GM12864 (cell line): ENCODE data around the gene SLC9A7.

Source experiments
- DNase-seq: peaks from one replicate; pipeline ENCODE4 v3.0.0-alpha.2; 2011; ENCODE audit warnings: low read depth
- H3K4me3 ChIP-seq: 2 replicates; pipeline ENCODE4 v1.5.1; 2011; ENCODE audit warnings: mild to moderate bottlenecking, low read depth, low read length, control low read depth
- TF ChIP-seq, protein P1 (sequence below): IDR thresholded peaks from 2 replicates; pipeline ENCODE4 v1.5.1; 2011; ENCODE audit warnings: low read depth, mild to moderate bottlenecking, moderate library complexity, low read length, control low read depth, inconsistent platforms; ENCODE audit errors: missing control alignments

The SLC9A7 gene

DNA sequence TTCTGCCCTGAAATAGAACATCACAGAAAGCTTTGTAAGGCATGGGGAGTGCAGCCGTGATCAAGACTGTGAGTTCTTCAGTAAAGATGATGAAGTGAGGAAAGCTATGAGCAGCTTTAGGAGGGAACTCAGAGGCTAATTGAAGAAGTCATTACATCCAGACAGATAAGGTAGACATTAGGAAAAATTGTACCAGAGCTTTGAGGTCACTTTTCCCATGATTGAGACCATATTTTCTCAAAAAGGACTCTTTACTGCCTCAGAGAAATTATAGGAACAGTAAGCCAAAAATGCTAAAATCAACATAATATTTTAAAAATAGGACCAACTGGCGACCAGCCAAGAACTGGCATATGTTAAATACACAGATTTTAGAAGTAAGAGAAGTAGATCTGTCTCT lies 174.2 kb downstream of the SLC9A7 start:
- H3K4me3 ChIP-seq: no peak overlapping the region
- DNase-seq: no peak
- TF ChIP-seq, protein P1, sequence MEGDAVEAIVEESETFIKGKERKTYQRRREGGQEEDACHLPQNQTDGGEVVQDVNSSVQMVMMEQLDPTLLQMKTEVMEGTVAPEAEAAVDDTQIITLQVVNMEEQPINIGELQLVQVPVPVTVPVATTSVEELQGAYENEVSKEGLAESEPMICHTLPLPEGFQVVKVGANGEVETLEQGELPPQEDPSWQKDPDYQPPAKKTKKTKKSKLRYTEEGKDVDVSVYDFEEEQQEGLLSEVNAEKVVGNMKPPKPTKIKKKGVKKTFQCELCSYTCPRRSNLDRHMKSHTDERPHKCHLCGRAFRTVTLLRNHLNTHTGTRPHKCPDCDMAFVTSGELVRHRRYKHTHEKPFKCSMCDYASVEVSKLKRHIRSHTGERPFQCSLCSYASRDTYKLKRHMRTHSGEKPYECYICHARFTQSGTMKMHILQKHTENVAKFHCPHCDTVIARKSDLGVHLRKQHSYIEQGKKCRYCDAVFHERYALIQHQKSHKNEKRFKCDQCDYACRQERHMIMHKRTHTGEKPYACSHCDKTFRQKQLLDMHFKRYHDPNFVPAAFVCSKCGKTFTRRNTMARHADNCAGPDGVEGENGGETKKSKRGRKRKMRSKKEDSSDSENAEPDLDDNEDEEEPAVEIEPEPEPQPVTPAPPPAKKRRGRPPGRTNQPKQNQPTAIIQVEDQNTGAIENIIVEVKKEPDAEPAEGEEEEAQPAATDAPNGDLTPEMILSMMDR: no peak

DNA sequence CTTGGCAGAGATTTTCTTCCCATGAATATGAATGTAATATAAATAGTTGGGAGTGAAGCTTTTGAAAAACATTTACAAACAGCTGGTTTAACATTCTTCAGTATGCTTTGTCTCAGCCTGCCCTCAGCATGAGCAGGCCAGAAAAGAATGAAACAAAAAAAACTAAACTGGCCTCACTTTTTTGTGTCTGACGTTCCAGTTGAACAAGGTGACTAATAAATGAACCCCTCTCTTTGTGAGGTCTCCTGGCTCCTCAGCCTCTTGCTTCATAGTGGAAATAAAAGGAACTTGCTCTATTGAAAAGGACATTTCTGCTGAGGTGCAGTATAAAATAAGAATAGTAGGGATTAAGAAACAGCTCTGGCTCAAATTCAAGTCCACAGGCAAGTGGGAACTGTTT lies 176.0 kb downstream of the SLC9A7 start:
- TF ChIP-seq, protein P1: no peak
- no peak for DNase-seq
- H3K4me3 ChIP-seq: no peak overlapping the region

DNA sequence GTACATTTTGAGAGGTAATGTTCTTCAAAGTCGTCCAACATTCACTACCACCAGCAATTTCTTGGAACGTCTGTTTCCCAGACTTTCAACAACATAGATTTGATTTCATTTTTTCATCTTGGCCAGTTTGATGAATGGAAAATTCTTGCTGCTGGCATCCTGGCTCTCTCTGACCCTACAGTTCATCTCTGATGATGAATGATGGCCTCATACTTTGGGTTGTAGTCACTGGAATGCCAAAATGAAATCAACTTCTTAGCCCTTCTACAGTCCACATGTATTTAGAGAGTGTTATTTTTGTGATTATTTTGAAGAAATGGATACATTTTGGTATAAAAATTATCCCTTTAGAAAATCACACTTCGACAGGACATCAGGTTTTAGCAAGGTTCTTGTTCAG lies 176.6 kb downstream of the SLC9A7 start:
- H3K4me3 ChIP-seq: no peak overlapping the region
- TF ChIP-seq, protein P1: no peak
- DNase-seq: no peak

DNA sequence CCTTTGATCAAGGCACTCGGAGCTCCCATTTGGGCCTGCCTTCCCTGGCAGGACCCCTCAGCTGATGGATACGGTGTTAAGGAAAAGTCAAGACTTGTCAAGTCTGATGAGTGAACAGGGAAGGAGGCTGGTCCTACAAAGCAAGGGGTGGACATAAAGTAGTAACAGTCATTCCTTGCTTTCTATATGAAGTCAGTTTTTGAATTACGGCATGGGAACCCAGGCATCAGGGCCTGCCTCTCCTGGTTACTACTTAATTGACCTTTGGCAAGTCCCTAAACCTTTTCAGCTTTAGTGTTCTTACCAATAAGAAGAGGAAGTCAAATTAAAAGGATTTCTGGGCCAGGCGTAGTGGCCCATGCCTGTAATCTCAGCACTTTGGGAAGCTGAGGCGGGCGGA lies 178.3 kb downstream of the SLC9A7 start:
- TF ChIP-seq, protein P1: no peak
- H3K4me3 ChIP-seq: no peak overlapping the region
- no peak for DNase-seq

DNA sequence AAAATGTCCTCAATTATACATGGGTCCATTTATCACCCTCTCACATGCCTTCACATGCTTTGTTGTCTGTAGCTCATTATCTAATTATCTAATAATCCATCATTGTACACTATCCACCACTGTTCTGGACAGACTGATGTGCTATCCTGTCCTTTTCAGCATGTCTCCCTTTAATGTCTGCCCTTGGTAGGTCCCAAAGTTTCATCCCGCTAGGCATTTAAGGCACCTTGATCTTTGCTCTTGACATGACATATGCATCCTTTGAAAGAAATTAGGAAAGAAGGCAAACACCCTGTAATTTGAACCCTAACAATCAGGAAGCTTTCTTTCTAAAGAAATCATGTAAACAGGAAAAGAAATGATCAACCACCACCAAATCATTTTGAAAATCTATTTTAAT lies 179.7 kb downstream of the SLC9A7 start:
- TF ChIP-seq, protein P1: no peak
- DNase-seq: no peak
- no peak overlapping the region for H3K4me3 ChIP-seq

DNA sequence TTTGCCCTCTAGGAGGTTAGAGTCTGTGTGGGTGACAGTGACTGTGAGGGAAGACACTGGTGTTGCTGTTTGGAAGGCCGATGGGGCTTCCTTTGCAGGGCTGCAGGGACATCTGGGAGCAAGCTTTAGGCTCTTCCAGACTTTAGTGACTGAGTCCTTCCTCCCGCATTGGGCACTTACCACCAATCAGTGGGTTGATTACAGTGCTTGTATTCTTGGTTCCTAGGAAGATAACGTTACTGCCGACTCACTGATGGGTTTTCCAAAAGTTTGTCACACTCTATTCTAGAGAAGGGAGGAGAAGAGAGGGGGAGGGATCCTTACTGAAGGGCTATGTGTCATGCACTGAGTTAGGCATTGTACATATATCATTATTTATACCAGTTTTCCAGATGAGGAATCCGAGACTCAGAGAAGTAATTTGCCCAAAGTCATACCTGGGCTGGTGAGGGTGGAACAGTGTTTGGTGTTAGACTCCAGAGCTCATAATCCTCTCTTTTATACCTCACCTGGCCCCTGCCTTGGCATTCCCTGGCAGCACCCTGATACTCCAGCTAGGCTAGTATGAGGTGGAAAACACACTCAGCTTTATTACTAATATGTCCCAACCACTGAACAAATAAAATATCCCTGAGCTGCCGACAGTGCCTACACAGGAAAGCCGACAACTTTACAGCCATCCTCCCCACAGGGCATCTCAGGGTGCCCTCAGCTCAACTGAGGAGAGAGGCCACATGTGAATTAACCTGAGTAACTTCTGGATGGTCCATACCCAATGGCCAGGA lies 181.5 kb downstream of the SLC9A7 start:
- TF ChIP-seq, protein P1: no peak
- no peak for DNase-seq
- peak overlapping the region; percentile 16; the same call in 1 of the 2 replicates for H3K4me3 ChIP-seq

DNA sequence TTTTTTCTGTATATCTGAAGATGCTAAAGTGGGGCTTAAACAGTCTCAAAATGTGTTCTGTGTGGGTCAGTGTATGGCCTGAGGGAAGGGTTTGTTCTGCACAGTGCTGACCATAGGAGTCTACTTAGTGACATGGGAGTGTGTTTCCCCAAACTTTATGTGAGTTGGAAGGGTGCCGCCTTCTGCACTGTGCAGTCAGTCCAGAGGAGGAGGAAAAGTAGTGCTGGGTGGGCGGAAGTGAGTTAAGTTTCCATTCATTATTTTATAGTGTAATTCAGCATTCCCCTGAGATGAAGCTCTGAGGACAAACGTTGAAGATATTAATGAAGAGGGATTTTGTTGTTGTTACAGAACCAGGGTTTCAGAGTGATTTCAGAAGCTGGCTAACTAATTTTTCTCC lies 182.5 kb downstream of the SLC9A7 start:
- DNase-seq: no peak
- peak overlapping the region; percentile 83 for H3K4me3 ChIP-seq
- TF ChIP-seq, protein P1: no peak
